ENCODE measurements around the gene ALPP. TPM values are rescaled to one million over a fixed set of nuclear protein-coding genes. Genes with fewer than 3 reads are reported as not detected.

ALPP gene
- total and polyA plus RNA-seq, 4 donors = 7.0 to 25.8 (median 11.5) TPM

DNA sequence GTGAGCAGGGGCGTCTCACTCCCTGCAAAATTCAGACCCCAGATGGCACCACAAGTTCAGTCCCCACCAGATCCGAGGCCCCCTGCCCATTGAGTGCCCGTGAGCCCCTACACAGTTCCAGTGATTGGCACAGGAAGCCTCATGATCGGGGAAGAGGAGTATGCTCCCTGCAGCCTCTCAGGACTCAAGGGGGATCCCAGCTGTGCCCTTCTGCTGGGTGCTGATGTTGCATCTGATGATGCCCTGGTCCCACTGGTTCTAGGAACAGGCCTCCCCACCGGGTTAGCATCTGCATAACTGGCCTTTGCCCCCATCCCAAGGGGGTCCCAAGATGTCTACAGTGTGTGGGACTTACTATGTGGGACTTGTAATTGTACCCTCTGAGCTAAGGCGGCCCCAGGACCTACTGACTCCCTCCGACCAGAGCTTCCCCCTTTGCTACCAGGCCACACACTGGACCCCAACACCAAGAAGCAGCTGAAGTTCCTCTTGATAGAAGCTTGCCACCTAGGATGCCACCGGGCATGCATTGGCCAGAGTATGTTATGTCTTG, 36.7 kb downstream of the ALPP start:
- Histone ChIP-seq H3K4me3 (no peak overlapping the region), H3K36me3 (ENCODE audit: control insufficient read depth in 4 of 4, insufficient read depth in 4 of 4, low read length in 4 of 4) (no peaks in the 10 kb centered on the region), H3K9me3 (ENCODE audit: control insufficient read depth in 4 of 4, insufficient read depth in 3 of 4, low read length in 3 of 4) (no peaks in the 10 kb centered on the region), H3K4me1 (ENCODE audit: control insufficient read depth in 5 of 5, insufficient read depth in 5 of 5, low read length in 5 of 5) (peaks cover 0 to 11% (median 0%) of the 10 kb centered on the region in 5 donors), H3K27ac (ENCODE audit: low read depth in 1 of 2, low read length in 1 of 2) (no peak overlapping the region), H3K27me3 (ENCODE audit: control insufficient read depth in 3 of 3, insufficient read depth in 3 of 3, low read length in 2 of 3) (peaks cover 17 to 55% (median 32%) of the 10 kb centered on the region in 3 donors), H3K9ac (ENCODE audit: insufficient read depth in 1 of 2, low read length in 2 of 2) (no peak overlapping the region)
- 81 to 83% methylated on average over 8 of the region's 8 CpGs for WGBS, 2 donors
- no peak for ATAC-seq (ENCODE audit: insufficient read depth, low FRiP score)
- DNase-seq = no peak
- TF ChIP-seq, protein P1, sequence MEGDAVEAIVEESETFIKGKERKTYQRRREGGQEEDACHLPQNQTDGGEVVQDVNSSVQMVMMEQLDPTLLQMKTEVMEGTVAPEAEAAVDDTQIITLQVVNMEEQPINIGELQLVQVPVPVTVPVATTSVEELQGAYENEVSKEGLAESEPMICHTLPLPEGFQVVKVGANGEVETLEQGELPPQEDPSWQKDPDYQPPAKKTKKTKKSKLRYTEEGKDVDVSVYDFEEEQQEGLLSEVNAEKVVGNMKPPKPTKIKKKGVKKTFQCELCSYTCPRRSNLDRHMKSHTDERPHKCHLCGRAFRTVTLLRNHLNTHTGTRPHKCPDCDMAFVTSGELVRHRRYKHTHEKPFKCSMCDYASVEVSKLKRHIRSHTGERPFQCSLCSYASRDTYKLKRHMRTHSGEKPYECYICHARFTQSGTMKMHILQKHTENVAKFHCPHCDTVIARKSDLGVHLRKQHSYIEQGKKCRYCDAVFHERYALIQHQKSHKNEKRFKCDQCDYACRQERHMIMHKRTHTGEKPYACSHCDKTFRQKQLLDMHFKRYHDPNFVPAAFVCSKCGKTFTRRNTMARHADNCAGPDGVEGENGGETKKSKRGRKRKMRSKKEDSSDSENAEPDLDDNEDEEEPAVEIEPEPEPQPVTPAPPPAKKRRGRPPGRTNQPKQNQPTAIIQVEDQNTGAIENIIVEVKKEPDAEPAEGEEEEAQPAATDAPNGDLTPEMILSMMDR (IDR thresholded peaks at IDR 0.05; ENCODE audit: control extremely low read depth, extremely low read depth) = no peak

DNA sequence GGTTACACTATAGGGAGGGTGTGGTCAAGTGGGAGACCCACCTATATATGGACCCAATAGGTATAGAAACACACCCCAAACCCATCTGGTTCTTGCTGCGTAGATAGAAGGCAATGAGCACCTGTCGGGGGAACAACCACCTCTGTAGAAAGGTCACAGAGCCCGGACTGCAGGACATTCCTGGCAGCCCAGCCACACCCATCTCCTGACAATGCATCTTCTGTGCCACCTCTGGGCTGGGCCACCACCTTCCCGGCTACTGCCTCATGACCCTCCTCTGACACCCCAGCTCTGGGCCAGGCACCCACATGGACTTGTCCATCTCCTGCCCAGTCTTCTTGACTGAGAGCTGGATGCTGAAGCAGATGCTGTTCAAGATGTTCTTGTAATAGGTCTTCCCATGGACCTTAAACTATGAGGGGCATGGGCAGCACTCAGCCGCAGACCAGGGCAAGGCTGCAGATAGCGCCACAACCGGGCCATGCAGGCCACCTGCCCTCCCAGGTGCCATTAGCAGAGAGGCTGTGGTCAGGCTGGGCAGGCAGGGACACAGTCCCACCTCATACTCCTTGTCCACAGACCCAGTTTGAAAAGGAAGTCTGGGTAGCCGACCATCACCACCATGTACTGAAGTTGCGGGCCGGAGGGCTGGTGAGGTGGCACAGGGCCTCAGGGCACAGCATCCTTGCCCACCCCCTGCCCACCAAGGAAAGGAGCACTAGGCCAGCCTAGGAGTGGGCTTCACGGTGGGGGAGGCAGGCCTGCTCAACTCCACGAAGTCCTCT, 37.4 kb downstream of the ALPP start:
- Histone ChIP-seq H3K4me3 (no peak overlapping the region), H3K36me3 (ENCODE audit: control insufficient read depth in 4 of 4, insufficient read depth in 4 of 4, low read length in 4 of 4) (no peaks in the 10 kb centered on the region), H3K4me1 (ENCODE audit: control insufficient read depth in 5 of 5, insufficient read depth in 5 of 5, low read length in 5 of 5) (peaks cover 0 to 11% (median 0%) of the 10 kb centered on the region in 5 donors), H3K9me3 (ENCODE audit: control insufficient read depth in 4 of 4, insufficient read depth in 3 of 4, low read length in 3 of 4) (no peaks in the 10 kb centered on the region), H3K27ac (ENCODE audit: low read depth in 1 of 2, low read length in 1 of 2) (no peak overlapping the region), H3K9ac (ENCODE audit: insufficient read depth in 1 of 2, low read length in 2 of 2) (no peak overlapping the region), H3K27me3 (ENCODE audit: control insufficient read depth in 3 of 3, insufficient read depth in 3 of 3, low read length in 2 of 3) (peaks cover 14 to 59% (median 31%) of the 10 kb centered on the region in 3 donors)
- ATAC-seq (ENCODE audit: insufficient read depth, low FRiP score) = no peak
- TF ChIP-seq, protein P1 (IDR thresholded peaks at IDR 0.05; ENCODE audit: control extremely low read depth, extremely low read depth) = no peak
- DNase-seq = no peak
- WGBS, 2 donors = 91 to 95% methylated on average over 12 of the region's 12 CpGs

DNA sequence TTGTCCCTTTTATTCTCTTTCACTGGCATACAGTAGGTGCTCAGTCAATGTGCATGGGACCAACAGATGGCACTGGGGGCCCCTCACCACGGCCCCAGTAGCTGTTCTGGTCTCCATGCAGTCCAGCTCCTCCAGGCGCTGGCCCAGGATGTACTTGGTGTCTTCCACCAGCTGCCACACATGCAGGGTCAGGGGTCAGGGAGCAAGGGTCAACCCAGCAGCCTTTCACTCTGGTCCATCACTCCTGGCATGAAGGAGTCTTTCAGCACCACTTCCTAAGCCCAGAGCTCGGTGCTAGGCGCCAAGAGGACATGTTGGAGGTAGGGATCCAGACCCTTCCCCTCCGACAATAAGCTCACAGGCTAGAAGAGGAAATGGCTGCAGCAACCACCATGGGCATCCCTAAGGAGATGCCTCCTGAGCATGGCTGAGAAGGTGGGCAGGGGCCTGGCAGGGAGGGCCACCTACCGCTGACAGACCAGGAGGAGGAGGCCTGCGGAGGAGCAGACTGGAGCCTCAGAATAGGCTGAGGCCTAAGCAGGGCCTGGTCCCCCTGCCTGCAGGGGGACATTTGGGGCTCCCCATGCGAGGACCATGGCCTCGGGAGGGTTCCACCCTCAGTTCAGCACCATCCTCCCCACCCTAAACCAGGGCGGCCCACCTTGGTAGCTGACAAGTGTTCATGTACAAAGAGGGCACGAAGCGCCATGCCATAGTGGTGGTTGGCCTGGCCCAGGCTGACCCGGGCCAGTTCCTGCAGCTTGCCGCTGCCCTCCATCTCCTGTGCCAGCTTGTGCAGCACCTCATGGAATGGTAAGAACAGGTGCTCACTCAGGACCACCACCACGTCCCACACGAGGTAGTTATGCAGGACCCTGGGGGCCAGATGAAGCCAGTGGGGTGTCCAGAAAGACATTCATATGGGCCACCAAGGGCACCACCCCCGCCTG, 38.2 kb downstream of the ALPP start:
- Histone ChIP-seq H3K4me1 (ENCODE audit: control insufficient read depth in 5 of 5, insufficient read depth in 5 of 5, low read length in 5 of 5) (peaks cover 0 to 11% (median 0%) of the 10 kb centered on the region in 5 donors), H3K9ac (ENCODE audit: insufficient read depth in 1 of 2, low read length in 2 of 2) (no peak overlapping the region), H3K27me3 (ENCODE audit: control insufficient read depth in 3 of 3, insufficient read depth in 3 of 3, low read length in 2 of 3) (peaks cover 14 to 64% (median 35%) of the 10 kb centered on the region in 3 donors), H3K9me3 (ENCODE audit: control insufficient read depth in 4 of 4, insufficient read depth in 3 of 4, low read length in 3 of 4) (peaks cover 0 to 4% (median 0%) of the 10 kb centered on the region in 4 donors), H3K4me3 (no peak overlapping the region), H3K36me3 (ENCODE audit: control insufficient read depth in 4 of 4, insufficient read depth in 4 of 4, low read length in 4 of 4) (no peaks in the 10 kb centered on the region), H3K27ac (ENCODE audit: low read depth in 1 of 2, low read length in 1 of 2) (no peak overlapping the region)
- TF ChIP-seq, protein P1 (IDR thresholded peaks at IDR 0.05; ENCODE audit: control extremely low read depth, extremely low read depth) = no peak
- ATAC-seq (ENCODE audit: insufficient read depth, low FRiP score) = no peak
- WGBS, 2 donors = 92% methylated on average over 17 of the region's 17 CpGs
- no peak for DNase-seq

Data from lung (tissue), 12 donors.